Upper lobe of right lung (tissue), 1 donor: ENCODE results near the gene PLCB4. TPM values are rescaled to one million over a fixed set of nuclear protein-coding genes. Genes with fewer than 3 reads are reported as not detected.

Source experiments
- ATAC-seq: fragments of 200-7000 bp; cut with Tn5 transposase; one replicate; pipeline ENCODE4 v1.9.1; 2020; ENCODE audit warnings: mild to moderate bottlenecking, moderate library complexity
- DNase-seq: peaks from one replicate; pipeline ENCODE4 v3.0.0-alpha.2; 2020
- H3K27ac ChIP-seq: fragments of 200-600 bp; one replicate; pipeline ENCODE4 v1.8.0; 2022
- H3K27me3 ChIP-seq: fragments of 200-600 bp; one replicate; pipeline ENCODE4 v1.8.0; 2022; ENCODE audit warnings: mild to moderate bottlenecking
- H3K36me3 ChIP-seq: fragments of 200-600 bp; one replicate; pipeline ENCODE4 v1.8.0; 2022
- H3K4me1 ChIP-seq: fragments of 200-600 bp; one replicate; pipeline ENCODE4 v1.8.0; 2022
- H3K4me3 ChIP-seq: fragments of 200-600 bp; one replicate; pipeline ENCODE4 v1.8.0; 2022; ENCODE audit warnings: mild to moderate bottlenecking
- H3K9me3 ChIP-seq: fragments of 200-600 bp; one replicate; pipeline ENCODE4 v1.8.0; 2022
- CTCF ChIP-seq: fragments of 200-600 bp; IDR thresholded peaks from one replicate; pipeline ENCODE4 v1.8.0; 2022; ENCODE audit warnings: antibody characterized with exemption
- intact Hi-C: fragments of 100-400 bp; cut with DNase I; formaldehyde crosslinking; loops from one replicate; pipeline ENCODE4 v1.11.0; 2022
- total RNA-seq: library from RNA; stranded (reverse); fragmentation: NEBNext Ultra II Directional; extraction: Animal tissue kit (Norgen Biotek cat#: 25700); gene quantifications from one replicate; pipeline ENCODE4 v1.2.1, GENCODE V29; 2021
- donor health status: DM: no; HTN: yes; CAD: no; lungs with severe emphysema.

PLCB4 gene
- total RNA-seq, 1 donor from 2014 or later, result 7.9 TPM

DNA sequence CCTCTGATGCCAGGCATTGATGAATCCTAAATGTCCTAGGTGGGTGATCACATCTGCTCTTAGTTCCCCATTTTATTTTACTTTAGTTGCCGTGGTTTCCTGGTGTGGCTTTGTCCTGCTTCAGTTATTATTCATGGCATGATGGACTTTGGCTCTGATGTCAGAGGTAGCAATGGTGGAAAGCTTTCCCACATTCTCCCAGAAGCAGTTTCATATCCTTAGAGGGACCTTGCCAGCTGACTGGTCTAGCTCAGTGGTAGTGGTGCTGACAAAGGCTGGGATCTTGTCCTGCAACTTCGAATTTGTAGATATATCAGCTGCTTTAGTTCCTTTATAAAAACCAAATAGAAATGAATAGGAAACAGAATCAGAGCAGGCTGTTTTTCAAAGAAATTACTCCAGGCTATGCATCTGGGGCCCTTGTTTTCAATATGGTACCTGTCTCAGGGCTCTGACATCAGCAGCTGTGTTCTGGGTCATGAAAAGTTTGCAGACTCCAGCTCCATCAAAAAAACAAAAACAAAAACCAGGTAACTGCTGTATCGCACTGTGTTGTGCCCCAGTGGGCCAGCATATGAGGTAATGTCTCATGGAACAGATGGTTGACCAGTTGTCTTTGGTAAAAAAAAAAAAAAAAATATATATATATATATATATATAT is 133.7 kb downstream of the PLCB4 start:
- no peak for DNase-seq
- no peaks in the 10 kb centered on the region for H3K27me3 ChIP-seq
- H3K9me3 ChIP-seq, result no peaks in the 10 kb centered on the region
- H3K4me1 ChIP-seq, result peaks cover 5% of the 10 kb centered on the region
- no peak for TF ChIP-seq CTCF
- no peak overlapping the region for H3K4me3 ChIP-seq
- H3K36me3 ChIP-seq, result no peaks in the 10 kb centered on the region
- H3K27ac ChIP-seq, result no peak overlapping the region
- intact Hi-C loops, result no loop called here
- ATAC-seq, result no peak

DNA sequence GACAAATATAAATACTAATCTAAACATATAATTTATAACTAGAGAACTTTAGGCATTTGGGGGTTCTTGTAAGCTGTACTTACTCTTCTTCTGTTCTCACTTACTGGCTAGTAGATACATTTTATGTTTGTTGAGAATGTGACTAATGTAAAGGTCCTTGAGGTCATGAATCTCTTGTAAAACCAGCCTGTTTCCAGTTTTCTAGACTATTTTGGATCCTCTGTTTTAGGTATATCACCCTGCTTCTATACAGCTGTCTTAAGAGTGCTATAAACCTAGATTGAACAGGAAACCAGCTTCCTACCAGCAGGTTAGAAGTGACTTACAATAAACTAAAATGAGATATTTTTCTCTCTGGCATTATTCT is 134.2 kb downstream of the PLCB4 start:
- ATAC-seq (no peak), DNase-seq (no peak)
- intact Hi-C loops, result no loop called here
- Histone ChIP-seq H3K36me3 (no peaks in the 10 kb centered on the region), H3K27me3 (no peaks in the 10 kb centered on the region), H3K4me1 (peaks cover 5% of the 10 kb centered on the region), H3K4me3 (no peak overlapping the region), H3K9me3 (no peaks in the 10 kb centered on the region), H3K27ac (no peak overlapping the region)
- TF ChIP-seq CTCF, result no peak

GRCh38 chr20:9204979-9205378 is 136.1 kb downstream of the PLCB4 start:
- peaks cover 5% of the 10 kb centered on the region for H3K4me1 ChIP-seq
- no peak for DNase-seq
- intact Hi-C loops, result no loop called here

GRCh38 chr20:9206486-9206885 is 137.6 kb downstream of the PLCB4 start:
- ATAC-seq (no peak), DNase-seq (no peak)
- Histone ChIP-seq H3K36me3 (no peaks in the 10 kb centered on the region), H3K4me1 (no peaks in the 10 kb centered on the region), H3K4me3 (no peak overlapping the region), H3K27ac (no peak overlapping the region), H3K27me3 (no peaks in the 10 kb centered on the region), H3K9me3 (no peaks in the 10 kb centered on the region)
- intact Hi-C loops, result no loop called here
- no peak for TF ChIP-seq CTCF

More at GRCh38 chr20:9204979-9205378, 136.1 kb downstream of the PLCB4 start:
- TF ChIP-seq CTCF, result no peak
- H3K9me3 ChIP-seq, result no peaks in the 10 kb centered on the region
- H3K36me3 ChIP-seq, result no peaks in the 10 kb centered on the region
- H3K27ac ChIP-seq, result no peak overlapping the region
- no peak overlapping the region for H3K4me3 ChIP-seq
- no peaks in the 10 kb centered on the region for H3K27me3 ChIP-seq
- ATAC-seq, result no peak

GRCh38 chr20:9207253-9207652 is 138.4 kb downstream of the PLCB4 start:
- Histone ChIP-seq H3K36me3 (no peaks in the 10 kb centered on the region), H3K4me3 (no peak overlapping the region), H3K4me1 (no peaks in the 10 kb centered on the region), H3K27me3 (no peaks in the 10 kb centered on the region), H3K9me3 (no peaks in the 10 kb centered on the region), H3K27ac (no peak overlapping the region)
- intact Hi-C loops, result no loop called here
- no peak for DNase-seq
- no peak for ATAC-seq
- TF ChIP-seq CTCF, result no peak

- TF ChIP-seq CTCF, result no peak
- intact Hi-C loops, result no loop called here
- Histone ChIP-seq H3K9me3 (no peaks in the 10 kb centered on the region), H3K4me3 (no peak overlapping the region), H3K27me3 (no peaks in the 10 kb centered on the region), H3K27ac (no peak overlapping the region), H3K4me1 (peaks cover 3% of the 10 kb centered on the region), H3K36me3 (no peaks in the 10 kb centered on the region)
- ATAC-seq, result no peak
- no peak for DNase-seq
Measured at GRCh38 chr20:9210356-9210755, 141.5 kb downstream of the PLCB4 start.
